PFSK-1 (cell line): Measurements from ENCODE around the gene ENTREP3.

Experiments
- POLR2AphosphoS5 ChIP-seq: IDR thresholded peaks from 2 replicates; pipeline ENCODE4 v1.6.1; 2012; ENCODE audit warnings: low read depth, mild to moderate bottlenecking, control low read depth, low read length, moderate library complexity
- REST ChIP-seq, 2 experiments: IDR thresholded peaks; 2 replicates each; pipeline versions ENCODE4 v1.6.1 to v1.8.0; 2011 to 2012; ENCODE audit warnings: low read depth in 2 of 2, low read length in 2 of 2, control low read depth in 1 of 2, inconsistent platforms in 1 of 2, mild to moderate bottlenecking in 1 of 2, moderate library complexity in 1 of 2; ENCODE audit not compliant: insufficient read depth in 1 of 2
- SIN3A ChIP-seq: IDR thresholded peaks from 2 replicates; pipeline ENCODE4 v1.6.1; 2012; ENCODE audit warnings: mild to moderate bottlenecking, low read length, moderate library complexity, borderline replicate concordance; ENCODE audit not compliant: insufficient read depth
- TAF1 ChIP-seq: IDR thresholded peaks from 2 replicates; pipeline ENCODE4 v1.6.1; 2012; ENCODE audit warnings: low read length, control low read depth, borderline replicate concordance; ENCODE audit not compliant: insufficient read depth

GRCh38 chr1:155209312-155209721 lies 46.0 kb downstream of the ENTREP3 start:
- peak; percentile 39; the same call in 1 of the 2 replicates for TF ChIP-seq POLR2AphosphoS5
- TF ChIP-seq REST (IDR thresholded peaks at IDR 0.05; ENCODE audit: insufficient read depth in 1 of 2, low read depth in 2 of 2, low read length in 2 of 2), result peak in 1 of 2 experiments; percentile 46; a peak in 1 of 4 replicates
- no peak for TF ChIP-seq TAF1
- no peak for TF ChIP-seq SIN3A
